ENCODE results near the gene ZNF846. TPM values are rescaled to one million over a fixed set of nuclear protein-coding genes. Genes with fewer than 3 reads are reported as not detected.

The ZNF846 gene
- total RNA-seq (2021; ENCODE audit: unreplicated experiment) = 1.2 TPM
- polyA plus RNA-seq (2012) = 0.60 and 0.74 TPM in 2 replicates
- percentile 38 among the genes with signal in this experiment for Bru-seq, nascent RNA
- percentile 47 among the genes with signal in this experiment for BruChase-seq, experiment 1, labeled RNA remaining after a 6-hour chase
- BruChase-seq, experiment 2, labeled RNA remaining after a 2-hour chase = percentile 50 among the genes with signal in this experiment
- long read RNA-seq, partial matches to known transcripts = 0 of 1 reads
- long read RNA-seq, other reads (novel, unspliced or antisense) = 1 of 1 reads

DNA sequence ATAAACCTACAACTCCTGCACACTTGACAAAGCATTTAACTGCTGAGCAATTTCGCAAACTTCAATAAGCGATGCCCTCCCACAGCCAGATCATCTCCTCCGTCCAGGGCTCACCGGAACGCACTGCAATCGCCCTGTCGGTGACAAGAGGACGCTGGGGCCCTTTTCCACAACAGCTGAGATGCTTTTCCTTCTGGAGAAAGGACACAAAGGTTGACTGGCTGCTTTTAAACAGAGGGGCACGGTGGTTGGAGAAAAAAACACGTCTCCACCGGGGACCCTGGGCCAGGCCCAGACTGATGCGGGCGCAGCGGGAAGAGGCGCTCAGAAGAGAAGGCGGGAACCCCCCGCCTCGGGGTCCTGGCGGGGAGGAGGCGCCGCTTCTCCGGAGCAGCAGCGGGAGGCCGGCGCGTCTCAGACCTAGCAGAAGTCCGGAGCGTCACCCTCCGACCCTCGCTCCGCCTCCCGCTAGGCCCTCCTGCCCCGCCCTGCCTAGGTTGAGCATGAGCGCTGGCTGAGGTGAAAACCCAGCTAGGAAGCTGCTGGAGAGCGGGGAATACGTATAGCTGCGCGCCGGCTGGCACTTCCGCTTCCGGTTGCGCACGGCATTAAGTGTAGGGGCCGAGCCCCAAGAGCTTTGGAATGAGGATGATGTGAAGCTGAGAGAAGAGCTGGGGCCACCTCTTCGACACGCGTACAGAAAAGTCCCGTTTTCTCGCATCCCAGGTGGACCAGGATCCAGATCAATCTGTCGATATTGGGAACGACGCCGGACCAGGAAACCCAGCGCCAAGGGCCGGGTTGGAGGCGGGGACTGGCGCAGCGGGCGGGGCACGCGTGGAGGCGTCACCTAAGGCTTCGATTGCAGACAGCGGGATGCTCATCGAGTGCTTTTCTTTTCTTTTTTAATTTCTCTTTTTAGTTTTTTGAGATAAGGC lies at the start of gene ZNF846:
Gene ZNF846 (minus strand): TSS at position 564 of the 938 bp plus-strand sequence. CDS start 3,788 bp downstream, outside the sequence.
- CTCF ChIA-PET = no interaction called here
- H3K27ac ChIP-seq (ENCODE audit: low read depth, low read length) = no peak within 1 kb of the TSS
- RAD21 ChIA-PET (ENCODE audit: low non-redundant PET in 1 of 2, low total read pairs in 2 of 2, uncharacterized antibody in 2 of 2, unreplicated experiment in 2 of 2) = no interaction called here
- H3K27me3 ChIP-seq (ENCODE audit: insufficient read depth, low read length) = no peaks in the 10 kb centered on the region
- no peaks in the 10 kb centered on the region for H3K36me3 ChIP-seq (ENCODE audit: control insufficient read depth in 1 of 2, insufficient read depth in 2 of 2, low read length in 2 of 2)
- BruUV-seq (replicated peaks) = no TSS peak
- no peak within 1 kb of the TSS for H3K4me3 ChIP-seq (replicated peaks in 1 of 2; ENCODE audit: low read depth in 1 of 2, low read length in 2 of 2)
- H4K20me1 ChIP-seq (ENCODE audit: insufficient read depth) = no peaks in the 10 kb centered on the region
- H3K4me1 ChIP-seq (ENCODE audit: control insufficient read depth in 1 of 2, insufficient read depth in 2 of 2, low read length in 2 of 2) = no peaks in the 10 kb centered on the region
- no peak within 1 kb of the TSS for H3K9ac ChIP-seq (ENCODE audit: low read length)
- DNase-seq (ENCODE audit: low read depth, low spot score) = no peak
- no peak within 1 kb of the TSS for H2AFZ ChIP-seq (ENCODE audit: low read depth, low read length, poor library complexity, severe bottlenecking)
- intact Hi-C loops (cut with micrococcal nuclease) = loop anchor here (10.0 kb wide), 1 partner anchor 54 kb away; no protein-coding TSS in a partner anchor
- peaks cover 0 to 2% of the 10 kb centered on the region in 2 experiments; a peak in 1 of 4 replicates for H3K9me3 ChIP-seq (ENCODE audit: control insufficient read depth in 1 of 2, insufficient read depth in 1 of 2, low read depth in 1 of 2, low read length in 2 of 2)
- H3K79me2 ChIP-seq (ENCODE audit: insufficient read depth, low read length) = no peaks in the 10 kb centered on the region
- POLR2A ChIA-PET = no interaction called here
- TF ChIP-seq, protein P1, sequence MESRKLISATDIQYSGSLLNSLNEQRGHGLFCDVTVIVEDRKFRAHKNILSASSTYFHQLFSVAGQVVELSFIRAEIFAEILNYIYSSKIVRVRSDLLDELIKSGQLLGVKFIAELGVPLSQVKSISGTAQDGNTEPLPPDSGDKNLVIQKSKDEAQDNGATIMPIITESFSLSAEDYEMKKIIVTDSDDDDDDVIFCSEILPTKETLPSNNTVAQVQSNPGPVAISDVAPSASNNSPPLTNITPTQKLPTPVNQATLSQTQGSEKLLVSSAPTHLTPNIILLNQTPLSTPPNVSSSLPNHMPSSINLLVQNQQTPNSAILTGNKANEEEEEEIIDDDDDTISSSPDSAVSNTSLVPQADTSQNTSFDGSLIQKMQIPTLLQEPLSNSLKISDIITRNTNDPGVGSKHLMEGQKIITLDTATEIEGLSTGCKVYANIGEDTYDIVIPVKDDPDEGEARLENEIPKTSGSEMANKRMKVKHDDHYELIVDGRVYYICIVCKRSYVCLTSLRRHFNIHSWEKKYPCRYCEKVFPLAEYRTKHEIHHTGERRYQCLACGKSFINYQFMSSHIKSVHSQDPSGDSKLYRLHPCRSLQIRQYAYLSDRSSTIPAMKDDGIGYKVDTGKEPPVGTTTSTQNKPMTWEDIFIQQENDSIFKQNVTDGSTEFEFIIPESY (IDR thresholded peaks at IDR 0.05; ENCODE audit: extremely low read depth, insufficient replicate concordance, low read length) = no peak
- TF ChIP-seq SIN3A (IDR thresholded peaks at IDR 0.05; ENCODE audit: low read depth) = no peak
- no peak for TF ChIP-seq EZH2phosphoT487 (IDR thresholded peaks at IDR 0.05; ENCODE audit: borderline replicate concordance)
- no peak for TF ChIP-seq POLR2A (IDR thresholded peaks at IDR 0.05; ENCODE audit: borderline replicate concordance, extremely low read depth, insufficient read depth, insufficient read length)
- TF ChIP-seq YY1 (IDR thresholded peaks at IDR 0.05; ENCODE audit: extremely low read depth, insufficient replicate concordance, low read depth, low read length) = no peak
- no peak for TF ChIP-seq SRF (IDR thresholded peaks at IDR 0.05; ENCODE audit: low read depth)
- TF ChIP-seq ZNF274 (IDR thresholded peaks at IDR 0.05; ENCODE audit: low read depth, low read length) = no peak
- no peak for TF ChIP-seq ELF1 (IDR thresholded peaks at IDR 0.05; ENCODE audit: borderline replicate concordance, low read depth)
- TF ChIP-seq, protein P2, sequence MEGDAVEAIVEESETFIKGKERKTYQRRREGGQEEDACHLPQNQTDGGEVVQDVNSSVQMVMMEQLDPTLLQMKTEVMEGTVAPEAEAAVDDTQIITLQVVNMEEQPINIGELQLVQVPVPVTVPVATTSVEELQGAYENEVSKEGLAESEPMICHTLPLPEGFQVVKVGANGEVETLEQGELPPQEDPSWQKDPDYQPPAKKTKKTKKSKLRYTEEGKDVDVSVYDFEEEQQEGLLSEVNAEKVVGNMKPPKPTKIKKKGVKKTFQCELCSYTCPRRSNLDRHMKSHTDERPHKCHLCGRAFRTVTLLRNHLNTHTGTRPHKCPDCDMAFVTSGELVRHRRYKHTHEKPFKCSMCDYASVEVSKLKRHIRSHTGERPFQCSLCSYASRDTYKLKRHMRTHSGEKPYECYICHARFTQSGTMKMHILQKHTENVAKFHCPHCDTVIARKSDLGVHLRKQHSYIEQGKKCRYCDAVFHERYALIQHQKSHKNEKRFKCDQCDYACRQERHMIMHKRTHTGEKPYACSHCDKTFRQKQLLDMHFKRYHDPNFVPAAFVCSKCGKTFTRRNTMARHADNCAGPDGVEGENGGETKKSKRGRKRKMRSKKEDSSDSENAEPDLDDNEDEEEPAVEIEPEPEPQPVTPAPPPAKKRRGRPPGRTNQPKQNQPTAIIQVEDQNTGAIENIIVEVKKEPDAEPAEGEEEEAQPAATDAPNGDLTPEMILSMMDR (IDR thresholded peaks at IDR 0.05 in 2 of 3, conservative IDR thresholded peaks at IDR 0.05 in 1 of 3; ENCODE audit: borderline replicate concordance in 1 of 3, insufficient read depth in 1 of 3, low read depth in 2 of 3, low read length in 2 of 3) = no peak
- no peak for TF ChIP-seq EZH2 (IDR thresholded peaks at IDR 0.05)
- no peak for TF ChIP-seq CBX3 (IDR thresholded peaks at IDR 0.05; ENCODE audit: low read depth)
- H3K9me2 ChIP-seq (ENCODE audit: insufficient read depth) = no peaks in the 10 kb centered on the region
- no peak within 1 kb of the TSS for H3K4me2 ChIP-seq (ENCODE audit: low read length)
- ATAC-seq = no peak

Data from HCT116 (cell line).